Sigmoid colon (tissue), 7 donors: ENCODE results near the gene POLR3H. TPM values are rescaled to one million over a fixed set of nuclear protein-coding genes. Genes with fewer than 3 reads are reported as not detected.

Source experiments
- DNase-seq: peaks from one replicate; pipeline ENCODE4 v3.0.0-alpha.2; 2019
- H3K27ac ChIP-seq, 4 donors: fragments of 200-600 bp; sonication (generic); one replicate each; pipeline ENCODE4 v1.5.1; 2016 to 2019; ENCODE audit warnings: mild to moderate bottlenecking in 1 of 4
- H3K27me3 ChIP-seq, 3 donors: fragments of 200-600 bp; sonication (generic); one replicate each; pipeline ENCODE4 v1.5.1; 2019; ENCODE audit warnings: mild to moderate bottlenecking in 1 of 3
- H3K36me3 ChIP-seq, 4 donors: fragments of 200-600 bp; sonication (generic); one replicate each; pipeline ENCODE4 v1.5.1; 2016 to 2019
- H3K4me1 ChIP-seq, 4 donors: fragments of 200-600 bp; sonication (generic); one replicate each; pipeline ENCODE4 v1.5.1; 2017 to 2019
- H3K4me3 ChIP-seq, 4 donors: fragments of 200-600 bp; sonication (generic); one replicate each; pipeline ENCODE4 v1.5.1; 2017 to 2019; ENCODE audit warnings: mild to moderate bottlenecking in 2 of 4, moderate library complexity in 1 of 4
- H3K9me3 ChIP-seq, 4 donors: fragments of 200-600 bp in 3 of 4; sonication (generic) in 3 of 4; one replicate each; pipeline versions ENCODE4 v1.5.1 to v1.6.1; 2013 to 2019
- EP300 ChIP-seq, 4 donors: sonication (generic); formaldehyde crosslinking; IDR thresholded peaks; one replicate each; pipeline ENCODE4 v1.6.1; 2017; ENCODE audit warnings: antibody characterized with exemption in 4 of 4
- POLR2A ChIP-seq, 2 donors: fragments of 450-650 bp; IDR thresholded peaks; one replicate each; pipeline ENCODE4 v1.6.1; 2016; ENCODE audit warnings: antibody characterized with exemption in 2 of 2, mild to moderate bottlenecking in 2 of 2, moderate library complexity in 2 of 2
- POLR2AphosphoS5 ChIP-seq, 4 donors: sonication (generic); formaldehyde crosslinking; IDR thresholded peaks; one replicate each; pipeline ENCODE4 v1.6.1; 2017; ENCODE audit warnings: antibody characterized with exemption in 4 of 4
- WGBS, 2 donors: extraction: QIAGEN DNeasy Blood & Tissue Kit; methylation state at CpG; one replicate each; pipeline ENCODE4 v1.1.7; 2013; 5-methylcytosine and 5-hydroxymethylcytosine counted together
- intact Hi-C: fragments of 100-400 bp; cut with DNase I; formaldehyde crosslinking; loops from one replicate; pipeline ENCODE4 v1.15.1; 2023
- polyA plus RNA-seq, 3 donors: library from polyadenylated mRNA; stranded (reverse); fragments of 200-250 nt; gene quantifications; one replicate each; pipeline ENCODE4 v1.2.3, GENCODE V29; 2013
- total RNA-seq, 4 donors: library from RNA; depleted of rRNA; stranded (reverse); fragments of >200 nt; gene quantifications; one replicate each; pipeline ENCODE4 v1.1.0, GENCODE V29; 2016
- TF ChIP-seq, protein P1 (sequence below), 4 experiments: fragments of 450-650 bp in 3 of 4; fragments of 200-600 bp in 1 of 4; IDR thresholded peaks; one replicate each; pipeline ENCODE4 v1.5.1; 2016 to 2019; ENCODE audit warnings: antibody characterized with exemption in 4 of 4, mild to moderate bottlenecking in 3 of 4, moderate library complexity in 2 of 4
- donor health status: healthy with polysubstance abuse.
- donor health status: Bipolar disorder and iron deficiency.
- donor health status: healthy.

POLR3H gene
- total and polyA plus RNA-seq, 7 donors, result 4.6 to 19.7 (median 10.5) TPM

DNA sequence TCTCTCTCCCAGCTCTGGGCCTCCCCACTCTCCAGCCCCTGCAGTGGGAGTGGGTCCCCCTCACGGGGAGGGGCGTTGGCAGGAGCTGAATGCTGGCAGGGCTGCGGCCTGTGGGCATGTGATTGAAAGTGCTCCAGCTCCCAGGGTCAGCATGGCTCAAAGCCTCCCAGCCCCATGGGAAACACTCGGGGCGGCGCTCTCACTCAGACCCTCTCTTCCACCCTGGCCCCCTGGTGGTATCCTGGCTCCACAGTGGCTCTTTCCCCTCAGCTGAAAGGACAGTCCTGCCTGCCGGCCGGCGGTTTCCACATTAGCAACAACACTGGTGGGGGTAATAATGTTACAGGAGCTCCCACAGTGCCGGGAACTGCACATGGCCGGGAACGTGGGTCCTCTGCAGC is 35.5 kb downstream of the POLR3H start:
- peak; percentile 75 for DNase-seq
- peaks cover 0 to 26% (median 24%) of the 10 kb centered on the region in 4 donors for H3K4me1 ChIP-seq
- H3K27me3 ChIP-seq, result no peaks in the 10 kb centered on the region
- H3K36me3 ChIP-seq, result peaks cover 10 to 77% (median 33%) of the 10 kb centered on the region in 4 donors
- H3K27ac ChIP-seq, result peak overlapping the region; percentile 0 to 63 (median 34)
- 87 to 88% methylated on average over 12 of the region's 12 CpGs for WGBS, 2 donors
- no peak overlapping the region for H3K4me3 ChIP-seq
- H3K9me3 ChIP-seq, result no peaks in the 10 kb centered on the region
- intact Hi-C loops, result no loop called here
- TF ChIP-seq, protein P1, sequence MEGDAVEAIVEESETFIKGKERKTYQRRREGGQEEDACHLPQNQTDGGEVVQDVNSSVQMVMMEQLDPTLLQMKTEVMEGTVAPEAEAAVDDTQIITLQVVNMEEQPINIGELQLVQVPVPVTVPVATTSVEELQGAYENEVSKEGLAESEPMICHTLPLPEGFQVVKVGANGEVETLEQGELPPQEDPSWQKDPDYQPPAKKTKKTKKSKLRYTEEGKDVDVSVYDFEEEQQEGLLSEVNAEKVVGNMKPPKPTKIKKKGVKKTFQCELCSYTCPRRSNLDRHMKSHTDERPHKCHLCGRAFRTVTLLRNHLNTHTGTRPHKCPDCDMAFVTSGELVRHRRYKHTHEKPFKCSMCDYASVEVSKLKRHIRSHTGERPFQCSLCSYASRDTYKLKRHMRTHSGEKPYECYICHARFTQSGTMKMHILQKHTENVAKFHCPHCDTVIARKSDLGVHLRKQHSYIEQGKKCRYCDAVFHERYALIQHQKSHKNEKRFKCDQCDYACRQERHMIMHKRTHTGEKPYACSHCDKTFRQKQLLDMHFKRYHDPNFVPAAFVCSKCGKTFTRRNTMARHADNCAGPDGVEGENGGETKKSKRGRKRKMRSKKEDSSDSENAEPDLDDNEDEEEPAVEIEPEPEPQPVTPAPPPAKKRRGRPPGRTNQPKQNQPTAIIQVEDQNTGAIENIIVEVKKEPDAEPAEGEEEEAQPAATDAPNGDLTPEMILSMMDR (IDR thresholded peaks at IDR 0.05), result no peak
- no peak for TF ChIP-seq EP300 (IDR thresholded peaks at IDR 0.05)
- no peak for TF ChIP-seq POLR2A (IDR thresholded peaks at IDR 0.05)
- no peak for TF ChIP-seq POLR2AphosphoS5 (IDR thresholded peaks at IDR 0.05)

DNA sequence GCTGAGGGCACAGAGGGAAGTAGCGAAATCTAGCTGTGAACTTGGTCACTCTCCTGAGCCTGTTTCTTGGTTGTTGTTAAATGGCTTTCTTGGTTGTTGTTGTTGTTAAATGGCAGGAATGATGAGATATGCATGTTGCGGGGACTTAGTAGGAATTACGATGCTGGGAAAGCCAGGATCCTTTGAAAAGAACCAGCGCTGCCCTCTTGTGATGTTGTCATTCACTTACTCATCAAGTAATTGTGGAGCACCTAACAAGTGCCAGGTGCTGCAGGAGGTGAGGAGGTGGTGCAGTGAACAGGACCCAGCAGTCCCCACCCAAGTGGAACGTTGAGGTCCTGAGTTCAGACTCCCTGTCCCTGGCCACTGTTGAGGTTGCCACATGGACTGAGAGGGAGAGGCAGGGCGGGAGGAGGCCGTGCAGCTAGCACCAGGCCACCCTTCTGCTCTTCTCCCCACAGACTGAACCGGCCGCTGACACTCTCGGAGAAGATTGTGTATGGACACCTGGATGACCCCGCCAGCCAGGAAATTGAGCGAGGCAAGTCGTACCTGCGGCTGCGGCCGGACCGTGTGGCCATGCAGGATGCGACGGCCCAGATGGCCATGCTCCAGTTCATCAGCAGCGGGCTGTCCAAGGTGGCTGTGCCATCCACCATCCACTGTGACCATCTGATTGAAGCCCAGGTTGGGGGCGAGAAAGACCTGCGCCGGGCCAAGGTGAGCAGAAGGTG is 36.8 kb downstream of the POLR3H start:
- H3K4me1 ChIP-seq, result peaks cover 0 to 15% (median 14%) of the 10 kb centered on the region in 4 donors
- 91 to 95% methylated on average over 23 of the region's 23 CpGs for WGBS, 2 donors
- intact Hi-C loops, result no loop called here
- no peak for TF ChIP-seq POLR2A (IDR thresholded peaks at IDR 0.05)
- TF ChIP-seq, protein P1 (IDR thresholded peaks at IDR 0.05), result no peak
- H3K27ac ChIP-seq, result no peak overlapping the region
- no peaks in the 10 kb centered on the region for H3K9me3 ChIP-seq
- no peak for DNase-seq
- no peaks in the 10 kb centered on the region for H3K27me3 ChIP-seq
- H3K4me3 ChIP-seq, result no peak overlapping the region
- peaks cover 10 to 77% (median 31%) of the 10 kb centered on the region in 4 donors for H3K36me3 ChIP-seq

DNA sequence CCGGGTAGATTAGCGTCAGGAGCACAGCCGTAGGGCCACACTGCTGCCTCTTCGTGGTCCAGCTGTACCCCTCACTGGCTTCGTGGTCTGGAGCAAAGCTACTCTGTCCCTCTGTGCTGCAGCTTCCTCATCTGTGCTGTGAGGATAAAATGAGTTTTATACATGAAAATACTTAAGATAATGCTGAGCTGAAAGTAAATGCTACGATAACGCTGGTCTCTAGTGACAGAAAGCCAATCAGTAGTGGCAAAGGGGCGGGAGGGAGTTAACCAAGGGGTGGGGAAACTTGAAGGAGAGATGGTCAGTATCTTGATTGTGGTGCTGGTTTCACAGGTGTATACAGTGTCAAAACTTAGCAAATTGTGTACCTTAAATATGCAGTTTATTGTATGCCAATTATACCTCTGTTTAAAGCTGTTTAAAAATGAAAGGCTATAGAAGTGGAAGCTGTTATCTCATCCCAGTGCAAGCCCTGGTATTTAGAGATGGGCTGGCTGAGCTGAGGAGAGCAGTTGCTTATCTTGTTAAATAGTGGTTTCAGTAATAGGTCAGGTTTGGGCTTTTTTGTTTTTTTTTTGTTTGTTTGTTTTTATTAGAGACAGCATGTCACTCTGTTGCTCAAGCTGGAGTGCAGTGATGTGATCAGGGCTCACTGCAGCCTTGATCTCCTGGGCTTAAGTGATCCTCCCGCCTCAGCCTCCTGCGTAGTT is 38.6 kb downstream of the POLR3H start:
- Histone ChIP-seq H3K9me3 (no peaks in the 10 kb centered on the region), H3K36me3 (peaks cover 14 to 84% (median 42%) of the 10 kb centered on the region in 4 donors), H3K27me3 (no peaks in the 10 kb centered on the region), H3K4me3 (no peak overlapping the region), H3K4me1 (no peaks in the 10 kb centered on the region), H3K27ac (no peak overlapping the region)
- WGBS, 2 donors, result 92 to 95% methylated on average over 10 of the region's 10 CpGs
- no peak for DNase-seq
- TF ChIP-seq EP300 (IDR thresholded peaks at IDR 0.05) (no peak), POLR2AphosphoS5 (IDR thresholded peaks at IDR 0.05) (no peak), POLR2A (IDR thresholded peaks at IDR 0.05) (no peak)
- TF ChIP-seq, protein P1 (IDR thresholded peaks at IDR 0.05), result no peak
- intact Hi-C loops, result no loop called here

DNA sequence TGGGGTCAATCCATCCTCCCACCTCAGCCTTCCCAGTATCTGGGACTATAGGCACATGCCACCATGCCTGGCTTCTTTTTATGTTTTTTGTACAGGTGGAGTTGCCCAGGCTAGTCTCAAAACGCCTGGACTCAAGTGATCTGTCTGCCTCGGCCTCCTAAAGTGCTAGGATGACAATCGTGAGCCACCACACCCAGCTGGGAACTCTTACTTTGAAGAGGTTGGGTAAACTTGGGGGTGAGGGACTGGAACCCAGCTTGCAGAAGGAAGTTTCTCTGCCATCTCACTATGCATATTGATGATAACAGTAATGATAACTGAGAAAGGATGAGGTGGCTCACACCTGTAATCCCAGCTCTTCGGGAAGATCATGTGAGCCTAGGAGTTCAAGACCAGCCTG is 39.5 kb downstream of the POLR3H start:
- H3K9me3 ChIP-seq, result no peaks in the 10 kb centered on the region
- no peaks in the 10 kb centered on the region for H3K4me1 ChIP-seq
- intact Hi-C loops, result no loop called here
- H3K4me3 ChIP-seq, result no peak overlapping the region
- 71 to 88% methylated on average over 4 of the region's 4 CpGs for WGBS, 2 donors
- H3K27ac ChIP-seq, result no peak overlapping the region
- H3K27me3 ChIP-seq, result no peaks in the 10 kb centered on the region
- TF ChIP-seq POLR2AphosphoS5 (IDR thresholded peaks at IDR 0.05), result no peak
- TF ChIP-seq, protein P1 (IDR thresholded peaks at IDR 0.05), result no peak
- TF ChIP-seq POLR2A (IDR thresholded peaks at IDR 0.05), result no peak
- no peak for TF ChIP-seq EP300 (IDR thresholded peaks at IDR 0.05)
- no peak for DNase-seq
- H3K36me3 ChIP-seq, result peaks cover 14 to 84% (median 40%) of the 10 kb centered on the region in 4 donors
